HepG2 (cell line): ENCODE data around the gene SPATA13. TPM values are rescaled to one million over a fixed set of nuclear protein-coding genes. Genes with fewer than 3 reads are reported as not detected.

Source experiments
- AHR ChIP-seq: IDR thresholded peaks from 2 replicates; pipeline ENCODE4 v1.6.1; 2018; ENCODE audit warnings: missing genetic modification reagents, missing compliant biosample characterization
- ATF1 ChIP-seq: IDR thresholded peaks from 2 replicates; pipeline ENCODE4 v1.6.1; 2016; ENCODE audit warnings: mild to moderate bottlenecking, control low read depth
- BATF2 ChIP-seq: sonication (generic); formaldehyde crosslinking; IDR thresholded peaks from 2 replicates; pipeline ENCODE4 v1.8.0; 2022; ENCODE audit warnings: mild to moderate bottlenecking, missing genetic modification reagents, moderate library complexity
- BCLAF1 ChIP-seq: fragments of 450-650 bp; IDR thresholded peaks from 2 replicates; pipeline ENCODE4 v1.6.1; 2017; ENCODE audit warnings: mild to moderate bottlenecking
- DRAP1 ChIP-seq: IDR thresholded peaks from 2 replicates; pipeline ENCODE4 v1.6.1; 2016; ENCODE audit warnings: missing genetic modification reagents, missing compliant biosample characterization
- EP300 ChIP-seq, 3 experiments: sonication (generic) in 1 of 3; formaldehyde crosslinking in 1 of 3; IDR thresholded peaks; 2 replicates each; pipeline versions ENCODE4 v1.5.1 to v1.6.1; 2011 to 2020; ENCODE audit warnings: low read depth in 2 of 3, low read length in 2 of 3, borderline replicate concordance in 1 of 3, improper control_type of control experiment in 1 of 3, mild to moderate bottlenecking in 1 of 3, missing genetic modification reagents in 1 of 3, moderate library complexity in 1 of 3
- GATAD2A ChIP-seq: IDR thresholded peaks from 2 replicates; pipeline ENCODE4 v1.6.1; 2016
- KDM6A ChIP-seq: IDR thresholded peaks from 2 replicates; pipeline ENCODE4 v1.6.1; 2016; ENCODE audit warnings: low read depth
- KMT2A ChIP-seq: sonication (generic); formaldehyde crosslinking; IDR thresholded peaks from 2 replicates; pipeline ENCODE4 v1.4.0; 2020; ENCODE audit warnings: missing genetic modification reagents
- MAFF ChIP-seq: IDR thresholded peaks from 2 replicates; pipeline ENCODE4 v1.6.1; 2011; ENCODE audit warnings: low read depth, low read length, improper control_type of control experiment
- MLXIP ChIP-seq: sonication (generic); formaldehyde crosslinking; IDR thresholded peaks from 2 replicates; pipeline ENCODE4 v1.9.0; 2021; ENCODE audit warnings: missing genetic modification reagents, borderline replicate concordance
- MTF1 ChIP-seq: sonication (generic); formaldehyde crosslinking; IDR thresholded peaks from 2 replicates; pipeline ENCODE4 v1.5.0; 2020; ENCODE audit warnings: missing genetic modification reagents
- MXD1 ChIP-seq: sonication (generic); formaldehyde crosslinking; IDR thresholded peaks from 2 replicates; pipeline ENCODE4 v1.4.0; 2020; ENCODE audit warnings: mild to moderate bottlenecking, missing genetic modification reagents
- NR2F2 ChIP-seq: IDR thresholded peaks from 2 replicates; pipeline ENCODE4 v1.6.1; 2012; ENCODE audit warnings: low read depth, inconsistent platforms, borderline replicate concordance
- SMARCC2 ChIP-seq: fragments of 450-650 bp; IDR thresholded peaks from 2 replicates; pipeline ENCODE4 v1.6.1; 2017; ENCODE audit warnings: antibody characterized with exemption, mild to moderate bottlenecking
- SNAPC2 ChIP-seq: sonication (generic); formaldehyde crosslinking; IDR thresholded peaks from 2 replicates; pipeline ENCODE4 v1.8.1; 2022; ENCODE audit warnings: mild to moderate bottlenecking, missing genetic modification reagents
- SRY ChIP-seq: sonication (generic); formaldehyde crosslinking; IDR thresholded peaks from 2 replicates; pipeline ENCODE4 v1.8.0; 2022; ENCODE audit warnings: mild to moderate bottlenecking, missing genetic modification reagents
- TBX2 ChIP-seq: sonication (generic); formaldehyde crosslinking; IDR thresholded peaks from 2 replicates; pipeline ENCODE4 v1.5.0; 2020; ENCODE audit warnings: missing genetic modification reagents, mild to moderate bottlenecking, borderline replicate concordance
- ZNF549 ChIP-seq: sonication (generic); formaldehyde crosslinking; IDR thresholded peaks from 2 replicates; pipeline ENCODE4 v1.5.0; 2020; ENCODE audit warnings: missing genetic modification reagents
- ZNF558 ChIP-seq: sonication (generic); formaldehyde crosslinking; IDR thresholded peaks from 2 replicates; pipeline ENCODE4 v1.9.0; 2022; ENCODE audit warnings: mild to moderate bottlenecking, missing genetic modification reagents, borderline replicate concordance
- ZNF567 ChIP-seq: sonication (generic); formaldehyde crosslinking; IDR thresholded peaks from 2 replicates; pipeline ENCODE4 v1.8.1; 2023; ENCODE audit warnings: mild to moderate bottlenecking, missing genetic modification reagents, borderline replicate concordance
- ZNF577 ChIP-seq: sonication (generic); formaldehyde crosslinking; IDR thresholded peaks from 2 replicates; pipeline ENCODE4 v1.4.0; 2020; ENCODE audit warnings: mild to moderate bottlenecking, low read depth, missing genetic modification reagents, borderline replicate concordance
- ZNF660 ChIP-seq: sonication (generic); formaldehyde crosslinking; IDR thresholded peaks from 2 replicates; pipeline ENCODE4 v1.5.1; 2020; ENCODE audit warnings: mild to moderate bottlenecking, low read depth, missing genetic modification reagents, borderline replicate concordance
- ZNF776 ChIP-seq: sonication (generic); formaldehyde crosslinking; IDR thresholded peaks from 2 replicates; pipeline ENCODE4 v1.4.0; 2020; ENCODE audit warnings: mild to moderate bottlenecking, missing genetic modification reagents
- ZNF816 ChIP-seq: sonication (generic); formaldehyde crosslinking; IDR thresholded peaks from 2 replicates; pipeline ENCODE4 v1.8.0; 2022; ENCODE audit warnings: missing genetic modification reagents, mild to moderate bottlenecking, borderline replicate concordance
- polyA plus RNA-seq, 8 experiments: library from polyadenylated mRNA; depleted of rRNA in 3 of 8; stranded (reverse) in 7 of 8; unstranded in 1 of 8; fragments of >200 nt; fragmentation: Illumina TruSeq in 4 of 8; extraction: Trizol in 4 of 8; gene quantifications; 2 replicates each; pipeline versions ENCODE4 v1.2.1 to v1.2.3, GENCODE V29; 2011 to 2016; ENCODE audit warnings: low read depth in 4 of 8, missing spikeins in 1 of 8, mixed read lengths in 1 of 8; ENCODE audit not compliant: insufficient read depth in 1 of 8
- total RNA-seq, 5 experiments: library from RNA; depleted of rRNA; stranded (reverse); fragments of >200 nt; fragmentation: Illumina TruSeq; extraction: Trizol; gene quantifications; 2 replicates each; pipeline ENCODE4 v1.2.3, GENCODE V29; 2016; ENCODE audit warnings: low read depth in 1 of 5

SPATA13 gene
- total and polyA plus RNA-seq, 2 of the 13 experiments (the other 11 are each of a cell fraction or from before 2014, with no cell fraction given), result 11.3 to 14.2 TPM

GRCh38 chr13:24184265-24184841 is 23.8 kb downstream of the SPATA13 start (continued):
- TF ChIP-seq BCLAF1, result no peak
- no peak for TF ChIP-seq ZNF816
- TF ChIP-seq GATAD2A (CRISPR knock-in tag), result peak; percentile 64
- TF ChIP-seq MTF1 (CRISPR knock-in tag), result no peak
- no peak for TF ChIP-seq AHR (CRISPR knock-in tag)
- TF ChIP-seq ZNF660, result no peak
- no peak for TF ChIP-seq MLXIP
- no peak for TF ChIP-seq BATF2 (CRISPR knock-in tag)
- TF ChIP-seq TBX2 (CRISPR knock-in tag), result peak; percentile 34; the same call in 1 of the 2 replicates
- peak in 1 of 2 experiments; percentile 72; a peak in 2 of 4 replicates for TF ChIP-seq EP300 (IDR thresholded peaks at IDR 0.05; ENCODE audit: low read depth in 2 of 2, low read length in 2 of 2)
- TF ChIP-seq EP300 (CRISPR knock-in tag; IDR thresholded peaks at IDR 0.05; ENCODE audit: borderline replicate concordance), result no peak
- no peak for TF ChIP-seq SRY
- no peak for TF ChIP-seq ZNF558 (CRISPR knock-in tag)
- TF ChIP-seq ZNF567, result no peak
- peak; percentile 62 for TF ChIP-seq DRAP1
- TF ChIP-seq KDM6A, result peak; percentile 64; the same call in 1 of the 2 replicates
- no peak for TF ChIP-seq ATF1 (CRISPR knock-in tag)
- TF ChIP-seq KMT2A, result no peak
- no peak for TF ChIP-seq ZNF549 (CRISPR knock-in tag)
- no peak for TF ChIP-seq ZNF776 (CRISPR knock-in tag)
- TF ChIP-seq ZNF577 (CRISPR knock-in tag), result no peak
- TF ChIP-seq SNAPC2 (CRISPR knock-in tag), result no peak; the same call in 1 of the 2 replicates
- no peak for TF ChIP-seq MXD1
- no peak for TF ChIP-seq SMARCC2
- TF ChIP-seq MAFF, result peak; percentile 95
- TF ChIP-seq NR2F2, result no peak
